HG03135 (cell line): Measurements from ENCODE around the gene LCN2.
"Not testable (repeated sequence)": the region's sequence is repeated elsewhere in the genome, so short reads cannot be mapped to it uniquely, and the experiment has no call there.

ENCODE experiments used
- ATAC-seq: cut with Tn5 transposase; IDR thresholded peaks from one replicate; pipeline ENCODE4 v1.9.1; 2021; ENCODE audit warnings: mild to moderate bottlenecking, moderate library complexity; ENCODE audit not compliant: unreplicated experiment

LCN2 gene

DNA sequence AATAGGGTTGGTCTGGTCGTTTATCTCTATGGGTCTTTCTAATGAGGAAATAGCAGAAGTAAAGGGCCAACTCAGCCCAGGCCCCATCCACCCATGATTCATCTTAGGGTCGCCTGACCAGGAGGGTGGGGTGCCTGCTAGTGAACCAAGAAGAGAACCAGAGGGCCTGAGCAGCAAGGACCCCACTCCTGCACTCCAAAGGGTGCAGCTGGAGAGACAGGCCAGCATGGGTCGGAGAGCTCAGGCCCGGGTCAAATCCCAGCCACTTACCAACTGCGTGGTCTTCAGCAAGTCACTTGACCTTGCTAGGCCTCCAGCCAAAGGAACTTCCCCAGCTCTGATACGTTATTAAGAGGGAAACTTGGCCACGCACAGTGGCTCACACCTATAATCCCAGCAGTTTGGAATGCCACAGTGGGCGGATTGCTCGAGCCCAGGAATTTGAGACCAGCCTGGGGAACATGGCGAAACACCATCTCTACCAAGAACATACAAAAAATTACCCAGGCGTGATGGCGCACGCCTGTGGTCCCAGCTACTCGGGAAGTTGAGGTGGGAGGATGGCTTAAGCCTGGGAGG is 15.1 kb downstream of the LCN2 start:
- no peak for ATAC-seq

DNA sequence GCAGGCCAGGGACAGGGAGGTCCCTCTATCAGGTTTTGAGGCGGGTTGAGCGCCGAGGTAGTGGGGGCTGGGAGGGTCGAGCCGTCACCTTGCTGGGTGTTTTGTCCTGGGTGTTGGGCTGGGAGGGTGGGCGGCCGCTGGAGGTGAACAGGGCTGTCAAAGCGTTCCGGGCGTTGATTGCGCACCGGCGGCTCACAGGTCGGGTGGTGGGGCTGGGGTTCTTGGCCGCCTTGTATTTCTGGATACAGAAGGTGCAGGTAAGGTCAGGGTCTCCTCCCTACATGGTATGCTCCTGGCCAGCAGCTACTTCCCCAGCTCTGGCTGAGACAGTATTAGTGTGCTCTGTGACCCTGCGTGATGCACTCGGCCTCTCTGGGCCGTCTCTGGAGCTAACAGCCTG is 16.9 kb downstream of the LCN2 start:
- no peak for ATAC-seq

GRCh38 chr9:128167209-128167608 is 18.0 kb downstream of the LCN2 start:
- no peak for ATAC-seq

- no peak for ATAC-seq
These were observed 19.6 kb downstream of the LCN2 start for GRCh38 chr9:128168731-128169308.

DNA sequence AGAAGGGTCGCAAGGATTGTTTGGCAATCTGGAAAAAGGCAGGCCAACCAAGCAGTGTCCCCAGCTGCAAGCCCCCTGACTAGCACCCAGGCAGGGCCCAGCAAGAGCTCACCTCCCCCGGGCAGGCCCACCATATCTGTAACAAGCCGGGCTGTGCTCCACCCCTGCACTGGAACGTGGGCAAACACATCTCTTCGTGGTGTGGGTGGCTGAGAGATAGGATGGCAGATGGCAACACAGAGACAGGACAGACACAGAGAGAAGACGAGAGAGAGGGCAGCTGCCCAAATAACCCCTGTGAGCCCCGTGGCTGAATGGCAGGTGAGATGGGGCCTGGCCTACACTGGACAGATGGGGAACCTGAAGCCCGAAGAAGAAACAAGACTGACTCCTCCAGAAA is 20.2 kb downstream of the LCN2 start:
- no peak for ATAC-seq

DNA sequence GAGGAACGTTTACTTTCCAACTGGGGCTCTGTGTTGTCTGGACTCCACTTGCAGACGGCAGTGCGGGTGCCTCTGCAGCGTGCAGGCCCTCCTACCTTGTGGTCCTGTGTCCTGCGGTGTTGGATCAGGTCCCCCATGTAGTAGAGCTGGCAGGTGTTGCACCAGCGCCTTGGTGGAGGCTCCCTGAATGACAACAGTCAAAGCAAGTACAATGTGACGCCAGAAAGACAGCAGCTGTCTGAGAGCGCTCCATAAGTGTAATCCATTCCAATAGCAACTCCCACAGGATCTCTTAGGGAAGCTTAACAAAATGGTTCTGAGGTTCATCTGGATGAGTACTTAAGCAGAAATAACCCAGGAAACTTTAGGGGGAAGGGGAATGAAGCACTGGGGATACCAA is 20.7 kb downstream of the LCN2 start:
- no peak for ATAC-seq

DNA sequence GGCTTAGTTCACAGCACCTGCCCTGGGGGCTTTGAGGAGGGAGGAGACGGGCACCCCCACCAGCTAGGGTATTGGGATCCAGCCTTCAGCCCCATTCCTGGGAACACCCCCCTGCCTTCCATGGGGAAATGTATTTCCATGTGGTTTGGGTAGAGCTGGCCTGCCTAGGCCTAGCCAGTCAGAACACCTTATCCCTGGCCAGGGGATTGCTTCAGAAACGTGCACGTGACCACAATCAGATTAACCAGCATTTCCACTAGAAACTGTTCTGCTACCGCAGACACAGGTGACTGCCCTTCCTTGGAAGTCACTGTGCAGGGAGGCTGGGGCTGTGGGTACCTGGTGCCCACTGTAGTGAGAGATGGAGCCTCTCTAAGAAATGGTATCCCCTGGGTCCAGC is 24.8 kb downstream of the LCN2 start:
- ATAC-seq: no peak

- ATAC-seq: no peak
These were observed 25.9 kb downstream of the LCN2 start for GRCh38 chr9:128175102-128175563.

DNA sequence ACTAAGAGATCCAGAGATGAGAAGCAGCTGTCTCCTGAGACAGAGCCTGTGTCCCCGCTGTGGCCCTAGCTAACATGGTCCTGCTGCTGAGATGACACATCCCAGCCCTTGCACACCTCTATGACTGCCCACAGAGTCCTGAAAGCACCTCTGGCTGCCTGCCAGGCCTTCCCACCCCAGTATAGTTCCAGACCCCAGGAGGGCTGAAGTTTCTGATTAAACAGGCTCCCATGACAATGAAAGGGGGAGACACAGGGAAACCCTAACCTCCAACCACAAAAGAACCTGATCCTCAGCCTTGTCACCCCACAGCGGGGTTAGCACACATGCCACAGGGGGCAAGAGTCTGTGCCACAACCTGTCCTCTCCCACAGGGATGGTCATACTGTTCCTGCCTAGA is 26.5 kb downstream of the LCN2 start:
- no peak for ATAC-seq

DNA sequence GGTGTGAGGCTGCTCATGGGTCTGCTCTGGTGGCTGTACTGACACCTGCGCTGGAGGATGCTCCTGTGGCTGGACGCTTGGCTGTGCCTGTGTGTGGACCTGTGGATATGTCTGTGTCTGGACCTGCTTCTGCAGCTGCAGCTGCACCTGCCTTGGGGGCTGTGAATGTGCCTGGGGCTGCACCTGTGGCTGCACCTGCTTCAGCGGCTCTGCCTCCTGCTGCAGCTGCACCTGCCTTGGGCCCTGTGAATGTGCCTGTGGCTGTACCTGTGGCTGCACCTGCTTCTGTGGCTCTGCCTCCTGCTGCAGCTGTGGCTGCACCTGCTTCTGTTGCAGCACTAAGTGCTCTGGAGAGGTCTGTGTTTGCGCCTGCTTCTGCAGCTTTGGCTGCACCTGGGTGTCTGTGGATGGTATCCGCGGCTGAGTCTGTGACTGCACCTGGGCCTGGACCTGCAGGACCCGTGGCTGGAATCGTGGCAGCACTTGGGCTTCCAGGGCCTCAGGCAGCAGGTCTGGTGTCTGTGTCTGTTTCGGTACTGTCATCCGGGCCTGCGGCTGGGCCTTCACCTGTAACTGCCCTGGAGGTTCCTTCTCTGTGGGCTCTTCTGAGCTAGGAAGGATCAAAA is 29.7 kb downstream of the LCN2 start:
- ATAC-seq: no peak

GRCh38 chr9:128180001-128180400 is 30.7 kb downstream of the LCN2 start:
- ATAC-seq: no peak

DNA sequence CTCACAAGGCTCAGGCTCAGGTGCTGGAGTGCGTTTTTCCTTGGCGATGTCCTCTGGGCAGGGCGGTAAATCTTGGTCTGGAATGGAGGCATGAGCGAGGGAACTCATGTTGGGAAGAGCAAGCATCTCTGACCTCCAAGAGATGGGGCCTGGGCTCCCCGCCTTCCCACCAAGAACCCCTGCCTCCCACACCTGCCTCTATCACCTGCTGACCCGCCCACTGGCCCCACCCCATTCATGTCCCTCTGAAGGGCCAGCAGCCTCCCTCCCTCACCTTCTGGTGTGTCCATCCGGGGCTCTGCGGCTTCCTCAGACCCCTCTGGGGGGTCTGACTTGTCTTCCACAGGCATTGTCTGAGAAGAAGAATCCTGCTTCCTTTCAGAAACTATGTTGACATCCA is 31.2 kb downstream of the LCN2 start:
- ATAC-seq: no peak

- ATAC-seq: not testable (repeated sequence)
These were observed 32.2 kb downstream of the LCN2 start for GRCh38 chr9:128181480-128181879.

- no peak for ATAC-seq
These were observed 33.8 kb downstream of the LCN2 start for GRCh38 chr9:128182893-128183588.

DNA sequence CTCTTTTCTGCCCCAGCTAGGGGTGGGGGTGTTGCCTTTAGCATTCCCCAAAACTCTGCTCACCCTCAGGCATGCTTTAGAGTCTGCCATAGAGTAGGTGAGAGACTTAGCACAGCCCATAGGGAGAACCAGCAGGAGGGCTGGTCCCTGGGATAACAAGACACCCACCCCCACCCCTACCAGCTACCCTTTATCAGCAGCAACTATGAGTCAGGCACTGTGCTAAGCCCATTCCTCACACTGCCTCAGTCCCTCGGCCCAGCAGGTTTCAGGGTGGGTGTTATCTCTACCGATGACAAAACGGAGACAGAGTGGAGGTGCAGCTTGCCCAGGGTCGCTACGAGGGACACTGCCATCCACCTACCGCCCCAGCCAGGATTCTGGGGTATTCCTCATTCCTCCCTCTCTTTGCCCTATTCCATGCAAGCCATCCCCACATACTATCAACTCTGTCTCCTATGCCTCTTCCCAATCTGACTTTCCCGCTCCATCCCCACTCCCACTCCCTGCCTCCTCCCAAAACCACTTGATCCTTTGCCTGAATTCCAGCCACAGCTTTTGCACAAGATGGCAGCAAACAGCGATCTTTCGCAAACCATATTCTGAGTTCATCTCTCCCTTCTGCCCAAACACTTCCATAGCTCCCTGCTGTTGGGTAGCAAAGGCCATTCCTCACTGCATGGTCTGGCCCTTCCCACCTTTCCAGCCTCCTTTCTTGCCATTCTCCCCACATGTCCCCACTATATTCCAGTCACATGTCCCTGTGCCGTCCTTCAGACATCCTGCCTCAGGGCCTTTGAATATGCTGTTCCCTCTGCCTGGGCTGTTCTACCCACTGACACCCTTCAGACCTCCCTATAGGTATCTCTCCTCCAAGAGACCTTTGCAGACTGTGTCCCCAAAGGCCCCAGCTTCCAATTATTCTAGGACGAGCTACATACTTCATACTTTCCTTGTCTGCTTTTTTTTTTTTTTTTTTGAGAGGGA is 37.0 kb downstream of the LCN2 start:
- no peak for ATAC-seq

GRCh38 chr9:128187361-128187760 is 38.1 kb downstream of the LCN2 start:
- ATAC-seq: no peak

GRCh38 chr9:128188209-128188608 is 39.0 kb downstream of the LCN2 start:
- ATAC-seq: no peak

DNA sequence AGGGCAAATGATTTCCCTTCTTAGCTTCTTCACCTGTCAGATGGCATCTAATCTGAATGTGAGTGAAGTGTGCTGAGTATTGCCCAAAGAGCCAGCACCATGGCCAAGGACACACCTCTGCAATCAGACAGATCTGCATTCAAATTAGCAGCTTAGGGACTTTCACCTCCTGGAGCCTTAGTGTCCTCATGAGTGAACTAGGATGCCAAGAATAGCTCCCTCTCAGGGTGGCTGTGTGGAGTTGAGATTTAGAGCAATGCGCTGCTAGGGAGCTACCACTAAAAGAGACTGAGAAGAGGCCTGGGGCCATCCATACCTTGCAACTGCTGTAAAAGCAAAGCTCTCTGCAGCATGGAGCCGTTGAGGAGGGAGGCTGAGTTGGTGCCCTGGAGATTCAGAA is 40.8 kb downstream of the LCN2 start:
- ATAC-seq: no peak

GRCh38 chr9:128190516-128191405 is 41.5 kb downstream of the LCN2 start:
- ATAC-seq: peak; percentile 23
